Psoas muscle (tissue), 8 donors: ENCODE data around the gene TMEM176A. TPM values are rescaled to one million over a fixed set of nuclear protein-coding genes. Genes with fewer than 3 reads are reported as not detected.

Experiments used
- ATAC-seq, 4 donors: fragments of 200-7000 bp; cut with Tn5 transposase; one replicate each; pipeline ENCODE4 v1.9.1; 2020; ENCODE audit warnings: moderate library complexity in 3 of 4, mild to moderate bottlenecking in 2 of 4
- DNase-seq, 2 donors: peaks; one replicate each; pipeline ENCODE4 v3.0.0-alpha.2; 2020
- H3K27ac ChIP-seq: fragments of 200-600 bp; one replicate; pipeline ENCODE4 v1.8.0; 2022
- H3K27me3 ChIP-seq, 3 donors: fragments of 200-600 bp in 1 of 3; one replicate each; pipeline versions ENCODE4 v1.6.1 to v1.8.0; 2013 to 2022; ENCODE audit warnings: low read length in 2 of 3, mild to moderate bottlenecking in 2 of 3, moderate library complexity in 1 of 3; ENCODE audit not compliant: insufficient read depth in 3 of 3
- H3K36me3 ChIP-seq, 2 donors: fragments of 200-600 bp in 1 of 2; one replicate each; pipeline versions ENCODE4 v1.6.1 to v1.8.0; 2013 to 2022; ENCODE audit warnings: low read depth in 1 of 2, mild to moderate bottlenecking in 1 of 2, moderate library complexity in 1 of 2; ENCODE audit not compliant: insufficient read depth in 1 of 2
- H3K4me1 ChIP-seq: fragments of 200-600 bp; one replicate; pipeline ENCODE4 v1.8.0; 2022
- H3K4me3 ChIP-seq: fragments of 200-600 bp; one replicate; pipeline ENCODE4 v1.8.0; 2022; ENCODE audit warnings: mild to moderate bottlenecking
- H3K9me3 ChIP-seq: fragments of 200-600 bp; one replicate; pipeline ENCODE4 v1.8.0; 2022
- WGBS, 3 donors: extraction: QIAGEN DNeasy Blood & Tissue Kit; methylation state at CpG; one replicate each; pipeline versions ENCODE4 v1.1.6 to v1.1.7; 2013; 5-methylcytosine and 5-hydroxymethylcytosine counted together
- intact Hi-C, 2 donors: fragments of 100-400 bp; cut with DNase I; formaldehyde crosslinking; loops; one replicate each; pipeline versions ENCODE4 v1.11.0 to v1.14.2; 2022
- polyA plus RNA-seq, 3 donors: library from polyadenylated mRNA; stranded (reverse); fragments of 200-250 nt; gene quantifications; one replicate each; pipeline ENCODE4 v1.2.3, GENCODE V29; 2013
- total RNA-seq, 4 donors: library from RNA; stranded (reverse); fragmentation: NEBNext Ultra II Directional in 2 of 4; extraction: Animal tissue kit (Norgen Biotek cat#: 25700) in 2 of 4; gene quantifications; one replicate each; pipeline versions ENCODE4 v1.2.1 to v1.2.4, GENCODE V29; 2021 to 2023
- TF ChIP-seq, protein P1 (sequence below): fragments of 200-600 bp; IDR thresholded peaks from one replicate; pipeline ENCODE4 v1.8.0; 2022; ENCODE audit warnings: antibody characterized with exemption
- donor health status: healthy with polysubstance abuse.
- donor health status: DM: no; HTN: no; CAD: no; lungs with moderate emphysema.
- donor health status: Bipolar disorder and iron deficiency.
- donor health status: healthy.
- donor health status: DM: yes; HTN: yes; CAD: no.
- donor health status: DM: no; HTN: no; CAD: no.
- donor health status: DM: no; HTN: no; CAD: no.
- donor health status: DM: yes; HTN: yes; CAD: no.

TMEM176A gene
- total and polyA plus RNA-seq, 7 donors: 2.3 to 13.7 (median 3.2) TPM

- intact Hi-C loops: no loop called here
- H3K4me3 ChIP-seq: no peak overlapping the region
- H3K27me3 ChIP-seq: peaks cover 0 to 10% (median 4%) of the 10 kb centered on the region in 3 donors
- no peak for ATAC-seq
- no peak for DNase-seq
- H3K27ac ChIP-seq: no peak overlapping the region
- no peaks in the 10 kb centered on the region for H3K36me3 ChIP-seq
- TF ChIP-seq, protein P1, sequence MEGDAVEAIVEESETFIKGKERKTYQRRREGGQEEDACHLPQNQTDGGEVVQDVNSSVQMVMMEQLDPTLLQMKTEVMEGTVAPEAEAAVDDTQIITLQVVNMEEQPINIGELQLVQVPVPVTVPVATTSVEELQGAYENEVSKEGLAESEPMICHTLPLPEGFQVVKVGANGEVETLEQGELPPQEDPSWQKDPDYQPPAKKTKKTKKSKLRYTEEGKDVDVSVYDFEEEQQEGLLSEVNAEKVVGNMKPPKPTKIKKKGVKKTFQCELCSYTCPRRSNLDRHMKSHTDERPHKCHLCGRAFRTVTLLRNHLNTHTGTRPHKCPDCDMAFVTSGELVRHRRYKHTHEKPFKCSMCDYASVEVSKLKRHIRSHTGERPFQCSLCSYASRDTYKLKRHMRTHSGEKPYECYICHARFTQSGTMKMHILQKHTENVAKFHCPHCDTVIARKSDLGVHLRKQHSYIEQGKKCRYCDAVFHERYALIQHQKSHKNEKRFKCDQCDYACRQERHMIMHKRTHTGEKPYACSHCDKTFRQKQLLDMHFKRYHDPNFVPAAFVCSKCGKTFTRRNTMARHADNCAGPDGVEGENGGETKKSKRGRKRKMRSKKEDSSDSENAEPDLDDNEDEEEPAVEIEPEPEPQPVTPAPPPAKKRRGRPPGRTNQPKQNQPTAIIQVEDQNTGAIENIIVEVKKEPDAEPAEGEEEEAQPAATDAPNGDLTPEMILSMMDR: no peak
- WGBS, 3 donors: 88 to 92% (median 90%) methylated on average over 10 of the region's 10 CpGs
- no peaks in the 10 kb centered on the region for H3K4me1 ChIP-seq
- H3K9me3 ChIP-seq: no peaks in the 10 kb centered on the region
These were observed 48.7 kb downstream of the TMEM176A start for GRCh38 chr7:150849204-150849775.

GRCh38 chr7:150850273-150850672 is 49.7 kb downstream of the TMEM176A start:
- Histone ChIP-seq H3K9me3 (no peaks in the 10 kb centered on the region), H3K4me3 (no peak overlapping the region), H3K4me1 (no peaks in the 10 kb centered on the region), H3K36me3 (no peaks in the 10 kb centered on the region), H3K27ac (no peak overlapping the region), H3K27me3 (peaks cover 0 to 10% (median 4%) of the 10 kb centered on the region in 3 donors)
- TF ChIP-seq, protein P1: no peak
- 80 to 87% (median 83%) methylated on average over 5 of the region's 5 CpGs for WGBS, 3 donors
- intact Hi-C loops: no loop called here
- no peak for DNase-seq
- ATAC-seq: no peak

DNA sequence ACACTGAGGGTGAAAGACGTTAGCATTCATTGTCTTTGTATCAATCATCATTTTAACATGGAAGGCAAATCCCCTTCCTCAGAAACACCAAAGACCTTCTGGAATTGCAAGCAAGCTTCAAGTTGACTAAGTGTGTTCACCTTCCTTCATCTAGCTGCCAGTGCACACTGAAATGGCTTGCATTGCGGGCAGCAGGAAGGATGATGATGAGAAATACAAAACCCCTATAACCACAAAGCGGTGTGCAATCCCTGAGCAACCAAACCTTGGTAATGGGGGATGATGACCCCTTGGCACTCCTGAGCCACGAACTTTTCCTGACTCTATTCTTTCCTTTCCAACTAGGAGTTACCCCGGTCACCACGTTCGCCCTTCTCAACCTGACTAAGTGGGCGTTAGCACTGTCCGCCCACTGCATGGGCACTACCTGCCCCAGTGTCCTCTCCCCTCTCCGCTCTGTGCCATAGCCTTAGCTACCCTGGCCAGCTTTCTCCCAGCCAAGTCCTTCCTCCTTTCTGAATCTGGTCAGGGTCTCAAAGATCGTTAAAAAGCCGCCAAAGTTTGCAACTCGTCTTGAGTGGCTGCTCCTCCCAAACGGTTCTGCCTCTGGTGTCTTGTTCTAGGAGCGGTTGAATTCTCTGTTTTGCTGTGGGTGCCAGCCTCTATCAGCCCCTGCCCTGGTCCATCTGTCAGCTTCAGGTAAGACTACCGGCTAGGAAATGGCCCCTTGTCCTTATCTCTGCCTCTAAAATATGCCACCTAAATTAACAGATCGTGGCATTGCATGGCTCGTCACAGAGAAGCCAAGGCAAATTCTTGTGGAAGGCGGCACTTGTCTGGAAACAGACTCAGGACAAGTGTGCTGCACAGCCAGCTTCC is 51.2 kb downstream of the TMEM176A start:
- 75 to 81% (median 76%) methylated on average over 19 of the region's 19 CpGs for WGBS, 3 donors
- no peaks in the 10 kb centered on the region for H3K4me1 ChIP-seq
- DNase-seq: no peak
- no peaks in the 10 kb centered on the region for H3K9me3 ChIP-seq
- TF ChIP-seq, protein P1: no peak
- no peak overlapping the region for H3K27ac ChIP-seq
- H3K27me3 ChIP-seq: peaks cover 0 to 12% (median 4%) of the 10 kb centered on the region in 3 donors
- H3K4me3 ChIP-seq: no peak overlapping the region
- no peaks in the 10 kb centered on the region for H3K36me3 ChIP-seq
- ATAC-seq: no peak
- intact Hi-C loops: no loop called here

GRCh38 chr7:150852371-150852905 is 51.9 kb downstream of the TMEM176A start, which contains the start of gene AOC1:
Gene AOC1 (plus strand): TSS chr7:150852517. CDS start chr7:150856471, 3,954 bp downstream.
- TF ChIP-seq, protein P1: no peak
- WGBS, 3 donors: 49 to 57% (median 53%) methylated on average over 8 of the region's 8 CpGs
- DNase-seq (no peak), ATAC-seq (no peak)
- no peak within 1 kb of the TSS for H3K4me3 ChIP-seq
- no peaks in the 10 kb centered on the region for H3K4me1 ChIP-seq
- H3K27ac ChIP-seq: no peak within 1 kb of the TSS
- H3K36me3 ChIP-seq: no peaks in the 10 kb centered on the region
- no peaks in the 10 kb centered on the region for H3K9me3 ChIP-seq
- H3K27me3 ChIP-seq: peaks cover 0 to 14% (median 8%) of the 10 kb centered on the region in 3 donors
- intact Hi-C loops: no loop called here
